Measurements from ENCODE around the gene EVL.

GRCh38 chr14:100035700-100036099 lies 29.5 kb upstream of the EVL start:
- TF ChIP-seq ZC3H10 (CRISPR knock-in tag; IDR thresholded peaks at IDR 0.05): no peak
- TF ChIP-seq, protein P1, sequence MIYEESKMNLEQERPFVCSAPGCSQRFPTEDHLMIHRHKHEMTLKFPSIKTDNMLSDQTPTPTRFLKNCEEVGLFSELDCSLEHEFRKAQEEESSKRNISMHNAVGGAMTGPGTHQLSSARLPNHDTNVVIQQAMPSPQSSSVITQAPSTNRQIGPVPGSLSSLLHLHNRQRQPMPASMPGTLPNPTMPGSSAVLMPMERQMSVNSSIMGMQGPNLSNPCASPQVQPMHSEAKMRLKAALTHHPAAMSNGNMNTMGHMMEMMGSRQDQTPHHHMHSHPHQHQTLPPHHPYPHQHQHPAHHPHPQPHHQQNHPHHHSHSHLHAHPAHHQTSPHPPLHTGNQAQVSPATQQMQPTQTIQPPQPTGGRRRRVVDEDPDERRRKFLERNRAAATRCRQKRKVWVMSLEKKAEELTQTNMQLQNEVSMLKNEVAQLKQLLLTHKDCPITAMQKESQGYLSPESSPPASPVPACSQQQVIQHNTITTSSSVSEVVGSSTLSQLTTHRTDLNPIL (CRISPR knock-in tag; IDR thresholded peaks at IDR 0.05; ENCODE audit: low read depth): no peak
- no peak for TF ChIP-seq BACH2 (CRISPR knock-in tag; IDR thresholded peaks at IDR 0.05; ENCODE audit: borderline replicate concordance)
- no peak for TF ChIP-seq ZFP30 (CRISPR knock-in tag; IDR thresholded peaks at IDR 0.05)
- no peak for TF ChIP-seq TCF4 (CRISPR knock-in tag; IDR thresholded peaks at IDR 0.05; ENCODE audit: borderline replicate concordance)
- no peak for TF ChIP-seq ZNF70 (CRISPR knock-in tag; IDR thresholded peaks at IDR 0.05)
- TF ChIP-seq CSDC2 (CRISPR knock-in tag; IDR thresholded peaks at IDR 0.05): no peak
- TF ChIP-seq SNAI2 (CRISPR knock-in tag; IDR thresholded peaks at IDR 0.05): no peak
- TF ChIP-seq PPARA (CRISPR knock-in tag; IDR thresholded peaks at IDR 0.05; ENCODE audit: borderline replicate concordance): no peak
- no peak for TF ChIP-seq RARB (CRISPR knock-in tag; IDR thresholded peaks at IDR 0.05)
- TF ChIP-seq ARNTL (CRISPR knock-in tag; IDR thresholded peaks at IDR 0.05; ENCODE audit: borderline replicate concordance, low read depth): no peak

Measured in SK-N-SH treated with all-trans-retinoic acid at 6 μM for 48 hours (cell line).